Osteocyte (in vitro differentiated cells): ENCODE results near the gene ARMH4. TPM values are rescaled to one million over a fixed set of nuclear protein-coding genes. Genes with fewer than 3 reads are reported as not detected.

Experiments
- DNase-seq: peaks from one replicate; pipeline ENCODE4 v3.0.0; 2021; ENCODE audit warnings: mixed read lengths; ENCODE audit not compliant: unreplicated experiment; ENCODE audit errors: extremely low spot score
- H3K27ac Mint-ChIP-seq: one replicate; pipeline ENCODE4 v1.8.0; 2021; ENCODE audit warnings: mild to moderate bottlenecking, mixed read lengths; ENCODE audit not compliant: unreplicated experiment
- H3K27me3 Mint-ChIP-seq: one replicate; pipeline ENCODE4 v1.8.0; 2021; ENCODE audit warnings: mixed read lengths; ENCODE audit not compliant: unreplicated experiment
- H3K36me3 Mint-ChIP-seq: one replicate; pipeline ENCODE4 v1.8.0; 2021; ENCODE audit warnings: mixed read lengths; ENCODE audit not compliant: unreplicated experiment
- H3K4me1 Mint-ChIP-seq: one replicate; pipeline ENCODE4 v1.8.0; 2021; ENCODE audit warnings: mixed read lengths; ENCODE audit not compliant: unreplicated experiment
- H3K4me3 Mint-ChIP-seq: one replicate; pipeline ENCODE4 v1.8.0; 2021; ENCODE audit warnings: mild to moderate bottlenecking, moderate library complexity, mixed read lengths; ENCODE audit not compliant: unreplicated experiment
- H3K9me3 Mint-ChIP-seq: one replicate; pipeline ENCODE4 v1.8.0; 2021; ENCODE audit warnings: mixed read lengths; ENCODE audit not compliant: unreplicated experiment
- total RNA-seq: library from RNA; stranded (reverse); gene quantifications from 2 replicates; pipeline ENCODE4 v1.2.1, GENCODE V29; 2021
- TF ChIP-seq, protein P1 (sequence below): fragments of 200-600 bp; sonication (generic); IDR thresholded peaks from 2 replicates; pipeline ENCODE4 v1.5.0; 2021; ENCODE audit warnings: antibody characterized with exemption, mild to moderate bottlenecking, moderate library complexity

ARMH4 gene
- total RNA-seq, 1 donor from 2014 or later: 13.9 TPM

DNA sequence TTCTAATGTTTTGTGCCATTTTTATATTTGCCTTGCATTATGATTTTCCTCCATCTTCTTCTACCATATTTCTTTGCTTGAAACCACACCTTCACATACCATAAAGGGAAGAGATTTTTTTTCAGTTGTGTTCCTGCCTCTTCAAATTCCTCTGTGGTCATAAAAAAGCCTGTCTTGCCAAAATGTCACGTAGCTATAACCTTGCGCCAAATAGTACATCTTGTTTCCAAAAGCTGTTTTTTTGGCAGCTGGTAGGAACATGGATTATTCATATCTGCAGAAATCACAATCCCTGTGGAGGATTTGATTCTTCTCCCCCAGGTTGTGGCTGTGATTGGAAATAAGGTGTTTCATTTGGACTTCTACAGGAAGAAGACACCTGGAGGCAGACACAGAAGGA is 152.5 kb downstream of the ARMH4 start:
- DNase-seq: no peak
- H3K9me3 Mint-ChIP-seq: no peaks in the 10 kb centered on the region
- H3K4me3 Mint-ChIP-seq: no peak overlapping the region
- no peaks in the 10 kb centered on the region for H3K27me3 Mint-ChIP-seq
- H3K27ac Mint-ChIP-seq: no peak overlapping the region
- H3K36me3 Mint-ChIP-seq: no peaks in the 10 kb centered on the region
- no peaks in the 10 kb centered on the region for H3K4me1 Mint-ChIP-seq
- TF ChIP-seq, protein P1, sequence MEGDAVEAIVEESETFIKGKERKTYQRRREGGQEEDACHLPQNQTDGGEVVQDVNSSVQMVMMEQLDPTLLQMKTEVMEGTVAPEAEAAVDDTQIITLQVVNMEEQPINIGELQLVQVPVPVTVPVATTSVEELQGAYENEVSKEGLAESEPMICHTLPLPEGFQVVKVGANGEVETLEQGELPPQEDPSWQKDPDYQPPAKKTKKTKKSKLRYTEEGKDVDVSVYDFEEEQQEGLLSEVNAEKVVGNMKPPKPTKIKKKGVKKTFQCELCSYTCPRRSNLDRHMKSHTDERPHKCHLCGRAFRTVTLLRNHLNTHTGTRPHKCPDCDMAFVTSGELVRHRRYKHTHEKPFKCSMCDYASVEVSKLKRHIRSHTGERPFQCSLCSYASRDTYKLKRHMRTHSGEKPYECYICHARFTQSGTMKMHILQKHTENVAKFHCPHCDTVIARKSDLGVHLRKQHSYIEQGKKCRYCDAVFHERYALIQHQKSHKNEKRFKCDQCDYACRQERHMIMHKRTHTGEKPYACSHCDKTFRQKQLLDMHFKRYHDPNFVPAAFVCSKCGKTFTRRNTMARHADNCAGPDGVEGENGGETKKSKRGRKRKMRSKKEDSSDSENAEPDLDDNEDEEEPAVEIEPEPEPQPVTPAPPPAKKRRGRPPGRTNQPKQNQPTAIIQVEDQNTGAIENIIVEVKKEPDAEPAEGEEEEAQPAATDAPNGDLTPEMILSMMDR: no peak

DNA sequence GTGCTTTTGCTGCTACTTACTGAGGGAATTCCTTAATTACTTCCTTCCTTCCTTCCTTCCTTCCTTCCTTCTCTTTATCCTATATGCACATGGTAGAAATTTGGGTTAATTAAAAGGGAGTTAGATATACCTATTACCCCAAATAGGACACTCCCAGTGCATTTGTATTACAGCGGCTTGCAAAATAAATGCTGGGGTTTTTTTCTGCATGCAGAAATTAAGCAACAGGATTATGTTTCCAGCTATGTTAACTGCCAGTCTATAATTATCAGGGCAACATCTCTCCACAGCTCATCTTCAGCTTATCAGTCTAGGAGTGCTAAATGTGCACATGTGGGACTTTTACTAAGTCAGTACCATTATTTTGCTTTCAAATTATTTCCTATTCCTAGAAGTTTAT is 153.2 kb downstream of the ARMH4 start:
- TF ChIP-seq, protein P1: no peak
- H3K27ac Mint-ChIP-seq: no peak overlapping the region
- no peaks in the 10 kb centered on the region for H3K9me3 Mint-ChIP-seq
- no peak for DNase-seq
- H3K36me3 Mint-ChIP-seq: no peaks in the 10 kb centered on the region
- no peaks in the 10 kb centered on the region for H3K4me1 Mint-ChIP-seq
- no peak overlapping the region for H3K4me3 Mint-ChIP-seq
- H3K27me3 Mint-ChIP-seq: no peaks in the 10 kb centered on the region

DNA sequence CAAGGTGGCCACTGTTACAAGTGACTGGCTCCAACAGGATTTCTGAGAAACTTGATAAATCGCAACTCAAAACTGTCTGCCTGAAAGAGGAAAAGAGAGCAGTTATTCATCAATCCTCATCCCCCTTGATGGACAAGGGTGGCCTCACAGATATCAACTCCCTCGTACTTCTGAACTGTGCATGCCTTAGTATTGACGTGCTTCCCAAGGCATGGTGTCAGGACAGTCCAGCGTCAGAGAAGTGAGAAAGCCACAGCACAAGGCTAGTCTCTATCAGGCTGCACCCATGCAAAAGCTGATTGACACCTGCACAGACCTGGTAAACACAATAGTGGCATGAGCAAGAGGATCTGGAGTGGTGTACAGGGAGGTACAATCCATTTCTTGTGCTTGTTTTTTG is 160.7 kb downstream of the ARMH4 start:
- Mint-ChIP-seq H3K4me3 (no peak overlapping the region), H3K9me3 (no peaks in the 10 kb centered on the region), H3K36me3 (no peaks in the 10 kb centered on the region), H3K4me1 (no peaks in the 10 kb centered on the region), H3K27ac (no peak overlapping the region), H3K27me3 (no peaks in the 10 kb centered on the region)
- no peak for DNase-seq
- TF ChIP-seq, protein P1: no peak

DNA sequence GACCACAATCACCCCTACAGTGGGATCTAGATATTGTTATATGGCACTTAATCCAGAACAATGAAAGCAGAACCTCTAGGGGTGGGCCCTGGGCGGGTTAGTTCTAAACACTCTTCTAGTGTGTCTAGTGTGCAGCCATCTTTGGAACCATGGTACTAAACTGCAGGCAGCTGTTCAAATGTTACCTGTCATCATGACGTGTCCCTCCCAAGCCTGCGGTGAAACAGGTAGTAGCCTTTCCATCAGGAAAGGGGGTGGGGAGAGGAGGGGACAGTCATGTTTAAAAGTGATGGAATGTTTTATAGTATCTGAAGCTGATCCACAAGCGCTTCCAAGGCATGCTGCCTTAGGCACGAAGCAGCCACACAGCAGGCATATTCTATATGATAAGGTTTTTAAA is 163.6 kb downstream of the ARMH4 start:
- TF ChIP-seq, protein P1: no peak
- Mint-ChIP-seq H3K4me3 (no peak overlapping the region), H3K27ac (no peak overlapping the region), H3K4me1 (no peaks in the 10 kb centered on the region), H3K27me3 (no peaks in the 10 kb centered on the region), H3K9me3 (no peaks in the 10 kb centered on the region), H3K36me3 (no peaks in the 10 kb centered on the region)
- DNase-seq: no peak

DNA sequence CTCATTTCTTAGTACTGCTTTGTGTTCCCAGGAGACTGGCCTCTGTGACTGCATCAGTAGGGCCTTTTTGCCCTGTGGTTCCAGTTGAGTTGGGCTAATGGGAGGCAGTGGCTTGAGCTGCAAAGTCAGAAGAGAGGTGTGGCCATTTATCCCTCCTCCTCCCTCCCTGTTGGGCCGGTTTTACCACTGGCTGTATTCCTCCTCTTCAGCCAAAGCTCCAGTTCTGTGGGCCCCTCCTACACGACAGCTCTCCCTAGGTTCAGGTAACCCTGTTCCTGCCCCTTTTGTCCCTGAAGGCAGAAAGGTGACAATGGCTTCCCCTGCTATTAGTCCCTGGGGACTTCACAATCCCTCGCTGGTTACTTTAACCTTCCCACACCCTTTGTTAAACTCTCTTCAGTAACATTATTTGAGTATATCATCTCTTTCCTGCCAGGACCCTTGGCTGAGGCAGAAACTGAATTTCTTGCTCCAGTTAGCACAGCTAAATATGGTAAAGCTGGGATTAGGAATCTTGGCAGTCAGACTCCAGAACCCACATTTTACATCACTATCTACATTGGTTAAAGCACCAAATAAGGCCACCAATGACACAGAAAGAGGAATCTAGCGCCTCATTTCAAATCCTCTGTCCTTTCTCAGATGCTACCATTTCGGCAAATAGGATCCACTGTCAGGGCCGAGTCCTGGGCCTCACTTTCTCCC is 164.3 kb downstream of the ARMH4 start:
- no peak overlapping the region for H3K4me3 Mint-ChIP-seq
- H3K4me1 Mint-ChIP-seq: no peaks in the 10 kb centered on the region
- H3K36me3 Mint-ChIP-seq: no peaks in the 10 kb centered on the region
- H3K27ac Mint-ChIP-seq: no peak overlapping the region
- no peaks in the 10 kb centered on the region for H3K9me3 Mint-ChIP-seq
- TF ChIP-seq, protein P1: no peak
- no peak for DNase-seq
- no peaks in the 10 kb centered on the region for H3K27me3 Mint-ChIP-seq
